Epithelial cell of alveolus of lung (primary cell): Measurements from ENCODE around the gene MED28. TPM values are rescaled to one million over a fixed set of nuclear protein-coding genes. Genes with fewer than 3 reads are reported as not detected.

Experiments used
- total RNA-seq: library from RNA; depleted of rRNA; stranded (reverse); fragments of >200 nt; gene quantifications from 2 replicates; pipeline ENCODE4 v1.2.1, GENCODE V29; 2015

The MED28 gene
- total RNA-seq = 8.9 and 9.6 TPM in 2 replicates

GRCh38 chr4:17614416-17615299, at the start of gene MED28:
MED28 (plus strand) TSS chr4:17614641; CDS start chr4:17614655, 14 bp downstream.

GRCh38 chr4:17576932-17577664, 37.3 kb upstream of the MED28 start, which contains the start of gene LAP3:
LAP3 (plus strand) TSS chr4:17577198; CDS start chr4:17577466, 268 bp downstream.

Other genes starting within 250 kb of the MED28 start
- 11.1 and 24.4 TPM in 2 replicates for gene QDPR, start 102.6 kb upstream of the MED28 start, total RNA-seq
- not detected in 2 replicates for gene CLRN2, start 99.5 kb upstream of the MED28 start, total RNA-seq
- gene LAP3, start 37.4 kb upstream of the MED28 start, total RNA-seq = 39.0 and 63.9 TPM in 2 replicates
- not detected in 2 replicates for gene FAM184B, start 167.0 kb downstream of the MED28 start, total RNA-seq
- gene DCAF16, start 196.1 kb downstream of the MED28 start, total RNA-seq = 18.4 and 46.3 TPM in 2 replicates
- 10.9 and 22.8 TPM in 2 replicates for gene NCAPG, start 196.3 kb downstream of the MED28 start, total RNA-seq